OCI-LY3 (cell line): ENCODE measurements around the gene TPM1.

Experiments used
- CTCF ChIP-seq: fragments of 200-600, 300-600 bp; sonication (generic); IDR thresholded peaks from 2 replicates; pipeline ENCODE4 v1.5.1; 2014; ENCODE audit warnings: antibody characterized with exemption, low read length, low read depth
- EZH2phosphoT487 ChIP-seq: fragments of 200-600 bp; shearing (Covaris generic); IDR thresholded peaks from 2 replicates; pipeline ENCODE4 v1.6.1; 2018; ENCODE audit warnings: antibody characterized with exemption, mixed run types, low read depth

DNA sequence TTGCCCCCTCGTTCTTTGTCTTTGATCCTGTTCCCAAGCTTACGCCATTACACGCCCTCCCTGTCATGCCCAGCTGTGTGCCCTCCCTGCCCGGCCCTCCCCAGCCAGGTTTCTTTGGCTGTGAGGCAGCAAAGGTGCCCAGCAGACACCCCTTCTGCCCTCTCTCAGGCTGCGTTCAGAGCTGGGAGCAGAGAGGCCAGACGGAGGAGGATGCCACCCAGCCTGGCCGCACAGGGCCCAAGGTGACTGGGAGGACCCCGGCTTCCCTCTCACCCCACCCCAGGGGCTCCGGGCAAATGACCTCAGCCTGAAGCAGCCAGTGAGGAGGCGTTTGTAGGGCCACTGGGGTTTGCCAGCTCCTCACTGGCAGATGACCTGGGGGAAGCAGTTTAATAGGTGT is 48.3 kb downstream of the TPM1 start:
- TF ChIP-seq CTCF (no peak), EZH2phosphoT487 (no peak)
